ENCODE results near the gene ITIH1.

The ITIH1 gene

GRCh38 chr3:52786330-52787215 is 9.2 kb downstream of the ITIH1 start:
- no peak for DNase-seq (ENCODE audit: low spot score)
- ChIA-PET POLR2A (ENCODE audit: low non-redundant PET) (interaction anchor here (0.6 kb wide), 1 partner anchor 31 kb away, joined by 12 read pairs; no protein-coding TSS in a partner anchor), CTCF (no interaction called here)
- no peak for TF ChIP-seq CTCF (conservative IDR thresholded peaks at IDR 0.05; ENCODE audit: low read depth)
- H3K27ac ChIP-seq, result no peak overlapping the region

DNA sequence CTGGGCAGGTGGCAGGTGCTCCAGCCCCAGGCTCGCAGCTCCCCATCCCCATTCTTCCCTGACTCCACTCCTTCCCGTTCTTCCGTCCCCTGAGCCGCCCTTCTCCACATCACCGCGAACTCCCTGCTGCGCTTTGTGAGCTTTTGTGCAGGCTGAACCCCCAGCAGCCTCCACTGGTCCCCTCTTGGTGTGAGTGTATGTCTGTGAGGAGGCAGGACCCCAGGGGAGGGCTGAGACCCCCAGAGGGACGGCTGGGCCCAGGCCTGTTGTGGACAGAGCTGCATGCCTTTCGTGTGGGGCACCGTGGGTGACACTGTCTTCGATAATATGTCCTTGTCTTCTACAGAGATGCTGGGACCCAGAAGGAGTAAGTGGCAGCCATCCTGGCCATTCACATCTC is 9.8 kb downstream of the ITIH1 start:
- POLR2A ChIA-PET (ENCODE audit: low non-redundant PET), result no interaction called here
- no peak for TF ChIP-seq CTCF (conservative IDR thresholded peaks at IDR 0.05; ENCODE audit: low read depth)

DNA sequence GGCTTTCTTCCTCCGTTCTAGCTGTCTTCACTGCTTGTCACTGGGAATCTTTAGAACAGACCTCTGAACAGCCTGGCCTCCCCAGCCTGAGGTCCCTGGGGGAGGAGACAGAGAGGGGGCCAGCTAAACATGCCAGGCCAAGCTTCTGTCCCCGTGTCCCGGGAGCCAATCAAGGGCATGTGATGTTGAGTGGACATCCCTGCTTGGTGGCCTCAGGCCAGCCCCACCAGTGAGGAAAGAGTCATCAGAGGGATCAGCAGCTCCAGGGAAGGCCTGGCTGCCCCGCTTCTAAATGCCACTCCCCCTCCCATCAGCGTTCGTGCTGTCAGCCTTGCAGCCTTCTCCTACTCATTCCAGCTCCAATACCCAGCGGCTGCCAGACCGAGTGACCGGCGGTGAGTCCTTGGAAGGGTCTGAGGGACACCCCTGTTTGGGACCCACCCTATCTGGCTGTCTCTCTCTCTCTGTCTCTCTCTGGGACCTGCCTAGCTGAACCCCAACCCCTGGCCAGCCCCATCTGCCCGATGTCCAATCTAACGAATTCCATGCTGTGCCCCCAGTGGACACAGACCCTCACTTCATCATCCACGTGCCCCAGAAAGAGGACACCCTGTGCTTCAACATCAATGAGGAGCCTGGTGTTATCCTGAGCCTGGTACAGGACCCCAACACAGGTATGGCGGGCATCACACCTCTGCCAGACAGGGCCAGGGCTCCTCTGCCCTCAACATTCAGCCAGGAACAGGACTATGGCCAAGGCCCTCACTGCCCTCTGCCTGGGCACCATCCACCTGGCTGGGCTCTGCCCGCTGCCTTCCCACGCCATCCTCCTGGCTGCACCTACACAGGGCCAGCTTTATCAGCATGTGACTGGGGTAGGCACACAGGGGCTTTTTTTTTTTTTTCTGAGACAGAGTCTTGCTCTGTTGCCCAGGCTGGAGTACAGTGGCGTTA is 10.6 kb downstream of the ITIH1 start:
- H3K27ac ChIP-seq, result no peak overlapping the region
- TF ChIP-seq CTCF (conservative IDR thresholded peaks at IDR 0.05; ENCODE audit: low read depth), result no peak
- POLR2A ChIA-PET (ENCODE audit: low non-redundant PET), result no interaction called here
- DNase-seq (ENCODE audit: low spot score), result no peak
- CTCF ChIA-PET, result no interaction called here

More for the DNA sequence above, 9.8 kb downstream of the ITIH1 start:
- CTCF ChIA-PET, result no interaction called here
- no peak for DNase-seq (ENCODE audit: low spot score)
- H3K27ac ChIP-seq, result no peak overlapping the region

GRCh38 chr3:52788890-52789745 is 11.7 kb downstream of the ITIH1 start:
- TF ChIP-seq CTCF (conservative IDR thresholded peaks at IDR 0.05; ENCODE audit: low read depth), result no peak
- CTCF ChIA-PET, result no interaction called here
- no peak for DNase-seq (ENCODE audit: low spot score)
- H3K27ac ChIP-seq, result no peak overlapping the region
- POLR2A ChIA-PET (ENCODE audit: low non-redundant PET), result no interaction called here

DNA sequence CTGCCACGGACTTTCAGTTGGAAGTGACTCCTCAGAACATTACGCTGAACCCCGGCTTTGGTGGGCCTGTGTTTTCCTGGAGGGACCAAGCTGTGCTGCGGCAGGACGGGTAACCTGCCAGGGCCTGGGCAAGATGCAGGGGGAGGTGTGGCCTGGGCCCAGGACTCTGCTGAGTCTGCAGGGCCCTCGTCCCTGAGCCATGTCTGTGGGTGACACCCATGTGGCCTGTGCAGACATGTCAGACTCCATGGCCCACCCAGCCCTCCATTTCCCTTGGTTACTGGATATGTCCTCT is 12.3 kb downstream of the ITIH1 start:
- H3K27ac ChIP-seq, result no peak overlapping the region
- no peak for TF ChIP-seq CTCF (conservative IDR thresholded peaks at IDR 0.05; ENCODE audit: low read depth)
- ChIA-PET POLR2A (ENCODE audit: low non-redundant PET) (no interaction called here), CTCF (no interaction called here)
- DNase-seq (ENCODE audit: low spot score), result no peak

- H3K27ac ChIP-seq, result no peak overlapping the region
- TF ChIP-seq CTCF (conservative IDR thresholded peaks at IDR 0.05; ENCODE audit: low read depth), result no peak
- ChIA-PET CTCF (interaction anchor here (0.5 kb wide), 1 partner anchor 32 kb away, joined by 3 read pairs; no protein-coding TSS in a partner anchor), POLR2A (ENCODE audit: low non-redundant PET) (no interaction called here)
- DNase-seq (ENCODE audit: low spot score), result no peak
Observed at GRCh38 chr3:52790337-52790736, 12.9 kb downstream of the ITIH1 start.

Measured in RWPE1 (cell line).